Amygdala (tissue), 56 donors: Measurements from ENCODE around the gene OR1J1.

Experiments
- DNase-seq, 56 donors: peaks; one replicate each; lab custom pipeline; 2025; lab: John Stamatoyannopoulos, UW

OR1J1 gene

GRCh38 chr9:122446819-122447484, 30.8 kb downstream of the OR1J1 start:
- DNase-seq = no peak

- DNase-seq = no peak
These were observed 32.5 kb downstream of the OR1J1 start for GRCh38 chr9:122445155-122445749.

- no peak for DNase-seq
These were observed 33.5 kb downstream of the OR1J1 start for GRCh38 chr9:122444041-122444733.

- no peak for DNase-seq
These were observed 35.2 kb downstream of the OR1J1 start for GRCh38 chr9:122442568-122442967.
